B cell (primary cell): ENCODE measurements around the gene HMG20A.

Experiments
- EZH2 ChIP-seq: IDR thresholded peaks from 2 replicates; pipeline ENCODE4 v1.6.1; 2012; ENCODE audit warnings: borderline replicate concordance, low read depth, mild to moderate bottlenecking, moderate library complexity, low read length; ENCODE audit not compliant: insufficient read depth, poor library complexity, severe bottlenecking
- TF ChIP-seq, protein P1 (sequence below): fragments of 200-600 bp; IDR thresholded peaks from one replicate; pipeline ENCODE4 v1.8.0; 2022; ENCODE audit warnings: antibody characterized with exemption, mild to moderate bottlenecking

DNA sequence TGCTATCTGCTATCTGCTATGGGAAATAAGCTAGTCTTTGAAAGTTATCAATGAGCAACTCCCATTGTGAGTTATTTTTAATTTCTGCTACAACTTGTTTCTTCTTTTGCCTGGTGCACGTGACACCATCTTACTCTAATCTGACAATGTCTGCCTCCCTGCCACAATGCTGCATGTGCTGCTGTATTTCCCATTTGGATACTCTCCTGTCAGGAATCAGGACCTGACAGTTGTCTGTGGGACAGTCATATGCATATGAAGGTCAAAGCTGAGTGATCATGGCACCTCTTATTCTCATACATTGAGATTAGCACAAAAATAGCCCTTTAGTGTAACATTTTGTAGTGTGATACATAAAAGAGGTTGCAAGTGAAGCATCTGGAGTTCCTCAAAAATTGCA is 45.8 kb downstream of the HMG20A start:
- TF ChIP-seq, protein P1, sequence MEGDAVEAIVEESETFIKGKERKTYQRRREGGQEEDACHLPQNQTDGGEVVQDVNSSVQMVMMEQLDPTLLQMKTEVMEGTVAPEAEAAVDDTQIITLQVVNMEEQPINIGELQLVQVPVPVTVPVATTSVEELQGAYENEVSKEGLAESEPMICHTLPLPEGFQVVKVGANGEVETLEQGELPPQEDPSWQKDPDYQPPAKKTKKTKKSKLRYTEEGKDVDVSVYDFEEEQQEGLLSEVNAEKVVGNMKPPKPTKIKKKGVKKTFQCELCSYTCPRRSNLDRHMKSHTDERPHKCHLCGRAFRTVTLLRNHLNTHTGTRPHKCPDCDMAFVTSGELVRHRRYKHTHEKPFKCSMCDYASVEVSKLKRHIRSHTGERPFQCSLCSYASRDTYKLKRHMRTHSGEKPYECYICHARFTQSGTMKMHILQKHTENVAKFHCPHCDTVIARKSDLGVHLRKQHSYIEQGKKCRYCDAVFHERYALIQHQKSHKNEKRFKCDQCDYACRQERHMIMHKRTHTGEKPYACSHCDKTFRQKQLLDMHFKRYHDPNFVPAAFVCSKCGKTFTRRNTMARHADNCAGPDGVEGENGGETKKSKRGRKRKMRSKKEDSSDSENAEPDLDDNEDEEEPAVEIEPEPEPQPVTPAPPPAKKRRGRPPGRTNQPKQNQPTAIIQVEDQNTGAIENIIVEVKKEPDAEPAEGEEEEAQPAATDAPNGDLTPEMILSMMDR = no peak
- no peak for TF ChIP-seq EZH2
